Adipose tissue (tissue), 3 donors: ENCODE data around the gene PLAA. TPM values are rescaled to one million over a fixed set of nuclear protein-coding genes. Genes with fewer than 3 reads are reported as not detected.

Source experiments
- H3K27ac ChIP-seq: one replicate; pipeline ENCODE4 v1.5.1; 2013; ENCODE audit warnings: low read depth, low read length
- WGBS, 3 donors: extraction: QIAGEN DNeasy Blood & Tissue Kit; methylation state at CpG; one replicate each; pipeline ENCODE4 v1.1.7; 2013; 5-methylcytosine and 5-hydroxymethylcytosine counted together
- polyA plus RNA-seq, 3 donors: library from polyadenylated mRNA; stranded (reverse); fragments of 200-250 nt; gene quantifications; one replicate each; pipeline ENCODE4 v1.2.3, GENCODE V29; 2013
- donor health status: healthy with polysubstance abuse.
- donor health status: Bipolar disorder and iron deficiency.
- donor health status: healthy.

PLAA gene
- 10 to 100 TPM in 2 of 3 donors, 1 to 10 TPM in 1; 10.0 to 15.5 (median 14.3) TPM for polyA plus RNA-seq

DNA sequence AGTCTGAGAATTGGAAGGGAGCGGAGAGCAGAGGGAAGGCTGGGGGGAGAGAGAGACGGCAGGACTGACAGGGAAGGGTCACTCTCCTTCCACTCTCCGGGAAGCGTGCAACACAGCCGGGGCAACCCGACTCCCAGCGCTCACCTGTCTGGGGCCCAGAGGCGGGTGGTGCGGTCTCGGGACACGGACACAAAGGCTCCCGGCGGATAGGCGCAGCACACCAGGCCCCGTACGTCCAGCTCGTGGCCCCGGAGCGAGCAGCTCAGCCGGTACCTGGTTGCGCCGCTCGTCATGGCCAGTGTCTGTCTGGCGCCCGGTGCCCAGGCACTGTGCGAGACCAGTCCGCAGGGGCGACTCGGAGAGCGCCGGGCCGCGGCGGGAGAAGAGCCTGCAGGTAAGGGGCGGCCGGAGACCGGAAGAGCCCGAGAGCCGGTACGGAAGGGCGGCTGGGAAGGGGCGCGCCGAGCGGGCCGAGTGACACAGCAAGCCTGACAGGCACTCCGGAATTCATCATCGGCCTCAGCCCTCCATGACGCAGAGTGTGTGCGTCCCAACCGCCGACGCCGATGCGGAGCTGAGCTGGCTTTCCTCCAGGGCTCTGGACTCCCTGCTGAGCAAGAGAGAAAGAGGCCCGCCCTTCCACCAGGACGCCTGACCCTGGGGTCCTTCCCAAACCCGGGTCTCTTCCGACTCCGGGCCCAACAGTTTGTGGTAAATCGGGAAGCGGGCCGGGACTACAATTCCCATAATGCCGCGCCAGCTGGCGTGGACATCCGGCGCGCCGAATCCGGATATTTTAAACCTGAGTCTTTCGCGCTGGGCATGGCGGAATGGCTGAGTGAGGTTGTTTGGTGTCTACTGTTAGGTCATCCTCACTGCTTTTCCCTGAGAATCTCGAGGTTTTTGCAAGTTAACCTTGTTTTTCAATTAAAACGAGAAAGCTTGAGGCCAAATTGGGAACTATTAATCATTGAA lies at the start of gene PLAA:
Gene PLAA, minus strand, starts transcription at position 490 of the 975 bp plus-strand sequence. Its CDS starts 197 bp downstream, at position 293.
- 0 to 1% (median 0%) methylated on average over 69 to 76 of the region's 76 CpGs for WGBS, 3 donors
- peak within 1 kb of the TSS; percentile 94 for H3K27ac ChIP-seq

DNA sequence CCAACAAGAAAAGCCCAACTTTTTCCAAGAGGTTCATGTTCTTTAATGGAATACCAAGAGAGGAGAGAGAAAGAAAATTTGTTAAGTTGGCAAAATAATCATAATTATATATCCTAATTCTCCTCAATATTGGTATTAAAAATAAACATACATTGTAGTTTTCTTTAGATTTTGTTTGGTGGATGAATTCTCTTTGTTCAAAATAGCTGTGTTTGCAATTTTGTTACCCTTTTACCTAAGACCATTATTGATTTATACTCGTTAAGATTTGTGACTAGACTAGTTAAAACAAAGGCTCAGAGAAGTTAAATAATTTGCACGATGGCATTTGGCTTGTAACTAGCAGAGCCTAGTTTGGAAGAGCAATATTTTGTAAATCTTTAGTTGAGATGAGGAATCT lies 48.8 kb upstream of the PLAA start:
- WGBS, 3 donors: 68 to 90% (median 87%) methylated on average over 2 of the region's 2 CpGs
- H3K27ac ChIP-seq: no peak overlapping the region

DNA sequence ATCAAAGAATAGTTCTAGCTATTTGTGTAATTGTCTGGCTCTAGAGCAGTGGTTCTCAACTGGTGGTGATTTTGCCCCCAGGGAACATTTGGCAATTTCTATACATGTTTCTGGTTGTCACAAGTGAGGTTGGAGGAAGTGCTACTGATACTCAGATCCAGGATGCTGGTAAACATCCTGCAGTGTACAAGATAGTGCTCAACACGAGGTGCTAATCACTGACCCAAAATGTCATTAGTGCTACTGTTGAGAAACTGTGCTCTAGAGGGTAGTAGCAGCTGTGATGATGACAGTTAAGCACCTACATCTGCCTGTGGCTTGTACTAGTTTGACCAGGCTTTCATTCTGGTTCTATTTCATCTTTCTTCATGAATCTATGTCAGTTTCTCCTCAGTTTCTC lies 36.3 kb upstream of the PLAA start:
- 51 to 56% (median 54%) methylated on average over 1 of the region's 1 CpG for WGBS, 3 donors
- H3K27ac ChIP-seq: no peak overlapping the region

DNA sequence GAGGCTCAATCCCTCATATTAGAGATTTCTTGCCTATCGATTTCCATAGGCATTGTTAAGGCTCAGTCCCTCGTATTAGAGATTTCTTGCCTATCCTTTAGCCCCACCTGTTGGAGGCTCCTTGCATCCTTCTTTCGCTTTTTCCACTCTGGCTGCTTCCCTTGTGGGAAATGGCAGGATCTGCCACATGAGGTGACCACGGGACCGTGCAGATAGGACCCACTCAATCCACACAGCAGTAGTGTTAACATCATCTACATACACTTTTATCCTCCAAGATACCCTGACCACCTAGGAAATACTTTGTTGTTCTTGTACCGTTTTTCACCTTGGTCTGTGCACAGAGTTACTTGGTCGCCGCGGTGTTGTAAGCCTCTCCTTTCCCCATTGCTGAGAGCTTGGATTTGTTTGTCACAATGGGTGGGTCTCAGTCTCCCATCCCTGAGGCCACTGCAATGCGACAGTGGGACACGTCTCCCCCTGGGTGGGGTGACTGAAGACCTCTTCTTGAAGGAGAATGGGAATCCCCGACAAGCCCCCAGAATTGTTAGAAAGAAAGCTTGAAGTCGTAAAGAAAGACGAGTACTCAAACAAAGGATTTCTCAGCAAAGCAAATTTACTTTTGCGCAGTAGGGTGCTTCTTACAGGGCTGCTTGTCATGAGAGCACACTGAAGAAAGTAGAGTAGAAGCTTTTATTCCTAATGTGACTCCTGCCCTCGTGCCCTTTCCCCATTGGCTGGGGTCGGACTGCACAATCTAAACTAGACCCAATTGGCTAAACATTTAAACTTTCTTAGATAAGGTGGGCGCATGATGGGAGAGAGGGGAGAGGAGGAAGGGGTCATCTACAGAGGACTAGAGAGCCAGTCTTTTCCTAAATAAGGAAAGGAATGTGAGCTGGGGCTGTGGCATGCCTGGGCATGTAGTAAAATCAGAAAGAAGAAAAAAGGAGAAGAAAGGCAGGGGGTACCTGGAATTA lies 29.0 kb upstream of the PLAA start:
- 80 to 84% (median 82%) methylated on average over 18 of the region's 18 CpGs for WGBS, 3 donors
- H3K27ac ChIP-seq: no peak overlapping the region

DNA sequence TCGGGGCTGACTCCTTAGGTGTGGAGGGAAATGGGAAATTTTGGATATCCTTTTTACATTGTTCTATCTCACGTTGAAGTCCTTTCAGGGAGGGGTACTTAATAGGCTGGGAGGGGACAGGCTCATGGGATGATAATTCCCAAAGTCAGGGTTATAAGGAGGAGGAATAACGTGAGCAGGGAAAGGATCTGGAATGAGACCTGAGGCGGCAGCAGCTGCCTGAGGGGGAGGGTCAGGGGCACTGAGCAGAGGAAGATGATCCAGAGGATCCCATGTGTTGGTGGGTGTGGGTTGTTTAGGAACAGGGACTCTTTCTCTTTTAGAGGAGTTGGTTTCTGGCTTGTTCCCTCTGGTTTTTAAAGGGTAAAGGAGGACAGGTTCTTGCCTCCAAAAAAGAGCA lies 27.9 kb upstream of the PLAA start:
- WGBS, 3 donors: 82 to 90% (median 84%) methylated on average over 4 of the region's 4 CpGs
- H3K27ac ChIP-seq: no peak overlapping the region

DNA sequence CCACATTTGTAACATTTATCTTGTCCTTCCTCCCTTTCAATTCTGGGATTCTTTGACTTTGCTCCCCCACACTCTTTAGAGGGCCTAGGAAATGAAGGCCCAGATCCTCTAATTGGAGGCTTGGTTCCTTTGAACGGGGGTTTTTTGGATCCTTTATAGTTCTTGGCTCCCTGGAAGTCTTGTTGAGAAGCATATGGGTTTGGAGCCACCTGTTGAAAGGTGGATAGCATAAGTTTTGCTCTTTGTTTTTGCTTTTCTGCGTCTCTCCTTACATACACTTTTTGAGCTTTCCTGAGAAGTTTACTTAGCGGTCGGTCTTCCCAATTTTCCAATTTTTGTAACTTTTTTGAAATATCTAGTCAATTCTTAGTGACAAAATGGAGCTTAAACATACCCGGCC lies 26.9 kb upstream of the PLAA start:
- no peak overlapping the region for H3K27ac ChIP-seq
- WGBS, 3 donors: 81 to 93% (median 93%) methylated on average over 5 of the region's 5 CpGs

- WGBS, 3 donors: 91 to 97% (median 93%) methylated on average over 1 of the region's 1 CpG
- no peak overlapping the region for H3K27ac ChIP-seq
Observed at GRCh38 chr9:26971721-26972120, 24.7 kb upstream of the PLAA start.

- no peak overlapping the region for H3K27ac ChIP-seq
- 11 to 37% (median 34%) methylated on average over 6 of the region's 6 CpGs for WGBS, 3 donors
Observed at GRCh38 chr9:26956860-26957233, 9.8 kb upstream of the PLAA start.

DNA sequence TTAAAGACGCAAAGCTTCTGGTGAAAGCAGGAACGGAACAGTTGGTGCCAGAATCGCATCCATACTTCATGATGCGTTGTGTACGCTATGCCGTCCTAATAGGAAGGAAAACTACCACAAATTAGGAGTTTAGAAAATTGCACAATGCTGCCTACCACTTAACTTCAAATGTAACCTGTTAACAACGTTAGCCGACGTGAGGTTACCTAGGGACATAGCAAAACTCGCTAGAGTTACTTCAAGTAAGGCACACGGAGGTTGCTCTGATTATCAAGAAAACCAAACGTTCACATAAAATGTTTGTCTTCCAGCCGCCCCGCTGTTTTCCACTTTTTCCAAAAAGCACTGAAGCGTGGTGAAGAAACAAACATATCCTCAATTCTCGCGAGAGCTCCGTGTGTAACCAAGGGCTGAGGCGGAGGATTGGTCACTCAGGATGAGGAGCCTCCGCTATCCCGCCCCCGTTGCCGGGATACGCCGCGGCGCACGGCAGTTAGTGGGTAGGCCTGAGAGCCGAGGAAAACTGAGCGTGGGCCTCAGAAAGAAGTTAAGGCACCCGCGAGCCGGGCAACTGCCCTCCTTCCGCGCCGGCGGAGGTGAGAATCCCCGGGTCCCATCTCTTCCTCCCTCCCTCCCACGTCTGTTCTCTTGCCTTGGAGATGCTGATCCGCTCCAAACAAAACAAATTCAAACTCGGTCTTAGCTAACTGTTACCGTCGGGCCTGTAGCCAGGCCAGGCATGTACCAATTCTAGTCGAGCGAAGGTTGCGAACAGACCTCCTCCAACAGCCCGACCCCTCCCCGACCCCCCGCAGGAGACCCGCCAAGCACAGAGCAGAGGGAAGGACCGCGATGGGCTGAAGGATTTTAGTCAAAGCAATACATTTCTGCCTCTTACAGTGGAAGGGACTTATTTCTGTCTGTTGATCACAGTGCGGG lies 9.1 kb upstream of the PLAA start, which contains the start of gene IFT74:
Gene IFT74, plus strand, starts transcription at position 492 of the 939 bp plus-strand sequence. CDS start 5,556 bp downstream, outside the sequence.
- WGBS, 3 donors: 1% methylated on average over 53 of the region's 53 CpGs
- no peak within 1 kb of the TSS for H3K27ac ChIP-seq

DNA sequence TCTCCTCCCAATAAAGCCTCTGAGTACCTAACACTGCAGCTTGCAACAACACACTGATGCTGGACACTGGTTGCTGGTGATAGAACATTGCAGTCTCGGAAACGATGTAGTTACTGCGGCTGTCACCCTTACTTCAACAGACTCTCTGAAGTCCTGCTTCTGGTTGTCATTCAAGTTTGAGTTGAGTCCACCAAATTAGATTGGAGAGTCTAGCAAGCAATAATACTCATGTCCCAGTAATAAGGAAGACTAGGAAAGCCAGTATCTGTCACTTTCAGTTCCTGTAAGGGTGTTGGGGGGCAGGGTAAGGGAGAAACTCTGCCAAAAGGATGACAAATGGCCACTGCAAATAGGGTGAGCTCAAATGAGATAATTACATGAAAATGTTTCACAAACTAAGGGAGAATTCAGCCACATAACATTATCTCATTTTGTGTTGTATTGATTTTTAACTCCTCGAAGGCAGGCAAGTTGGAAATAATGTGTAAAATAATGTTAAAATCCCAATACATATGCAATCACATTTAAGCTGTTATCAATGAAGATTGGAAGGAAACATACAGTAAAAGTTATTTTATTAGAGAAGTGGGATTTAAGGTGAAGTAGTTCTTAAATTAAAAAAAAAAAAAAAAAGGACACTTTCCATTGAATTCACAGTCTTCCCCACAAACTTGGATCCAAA lies 8.3 kb upstream of the PLAA start:
- WGBS, 3 donors: 36 to 43% (median 38%) methylated on average over 4 of the region's 4 CpGs

GRCh38 chr9:26954050-26954508 lies 7.0 kb upstream of the PLAA start:
- no peak overlapping the region for H3K27ac ChIP-seq
- 58 to 70% (median 67%) methylated on average over 3 of the region's 3 CpGs for WGBS, 3 donors

More for the DNA sequence above, 8.3 kb upstream of the PLAA start:
- H3K27ac ChIP-seq: no peak overlapping the region

- no peak overlapping the region for H3K27ac ChIP-seq
- 79 to 84% (median 80%) methylated on average over 3 of the region's 3 CpGs for WGBS, 3 donors
Observed at GRCh38 chr9:26951794-26952193, 4.8 kb upstream of the PLAA start.

GRCh38 chr9:26950521-26950920 lies 3.5 kb upstream of the PLAA start:
- H3K27ac ChIP-seq: no peak overlapping the region
- 85 to 95% (median 92%) methylated on average over 1 of the region's 1 CpG for whole genome bisulfite sequencing, 3 donors

- WGBS, 3 donors: 68 to 74% (median 74%) methylated on average over 6 of the region's 6 CpGs
- no peak overlapping the region for H3K27ac ChIP-seq
Observed at GRCh38 chr9:26949637-26950069, 2.6 kb upstream of the PLAA start.

- 0 to 3% (median 2%) methylated on average over 9 of the region's 9 CpGs for WGBS, 3 donors
- H3K27ac ChIP-seq: no peak overlapping the region
Observed at GRCh38 chr9:26947736-26948135, 694 bp upstream of the PLAA start.

DNA sequence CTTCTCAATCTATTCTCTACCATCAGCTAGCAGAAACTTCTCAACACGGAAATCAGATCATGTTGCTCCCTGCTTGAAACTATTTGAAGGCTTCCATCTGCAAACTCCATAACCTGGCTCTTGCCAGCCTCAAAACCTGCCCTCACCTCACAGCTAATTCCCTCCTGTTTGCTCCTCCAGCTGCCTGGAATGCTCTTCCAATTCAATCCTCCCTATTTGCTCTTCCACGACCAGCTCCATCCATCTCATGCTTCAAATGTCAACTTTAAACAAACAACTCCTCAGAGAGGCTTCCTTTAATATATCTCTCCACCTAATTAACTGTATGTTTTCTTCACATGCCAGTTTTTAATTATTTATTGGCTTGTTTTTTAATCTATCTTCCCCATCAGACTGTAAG lies 1.5 kb downstream of the PLAA start:
- 15 to 52% (median 40%) methylated on average over 2 of the region's 2 CpGs for WGBS, 3 donors
- no peak overlapping the region for H3K27ac ChIP-seq

DNA sequence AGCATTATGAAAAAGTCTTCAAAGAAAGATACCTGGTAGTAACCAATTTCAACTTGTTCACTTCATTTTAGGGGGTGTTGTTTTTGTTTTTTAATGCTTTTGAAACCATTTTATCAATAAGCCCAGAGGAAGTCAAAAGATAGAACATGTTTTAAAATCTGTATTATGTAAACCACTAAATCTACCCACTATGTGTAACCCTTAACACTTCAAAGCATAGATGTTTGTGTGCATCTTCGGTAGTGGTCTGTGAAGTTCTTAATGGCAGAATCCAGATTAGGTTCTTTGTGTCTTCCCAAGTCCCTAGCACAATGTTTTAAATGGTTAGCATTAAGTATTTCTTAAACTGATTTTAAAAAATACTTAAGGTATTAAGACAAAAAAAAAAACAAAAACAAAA lies 6.3 kb downstream of the PLAA start:
- 92 to 96% (median 94%) methylated on average over 1 of the region's 1 CpG for WGBS, 3 donors
- no peak overlapping the region for H3K27ac ChIP-seq
